Fibroblast of lung (primary cell): ENCODE measurements around the gene TGM2. TPM values are rescaled to one million over a fixed set of nuclear protein-coding genes. Genes with fewer than 3 reads are reported as not detected.

Experiments
- DNase-seq, 2 donors: peaks; one replicate each; pipeline versions ENCODE4 v3.0.0 to v3.0.0-alpha.2; 2010; ENCODE audit warnings: low read depth in 2 of 2
- H2AFZ ChIP-seq: 2 replicates; pipeline ENCODE4 v1.5.1; 2012; ENCODE audit warnings: low read length, control low read depth, inconsistent platforms
- H3K27ac ChIP-seq: 2 replicates; pipeline ENCODE4 v1.5.1; 2011; ENCODE audit warnings: low read length, control low read depth; ENCODE audit not compliant: insufficient read depth
- H3K27me3 ChIP-seq: 2 replicates; pipeline ENCODE4 v1.5.1; 2011; ENCODE audit warnings: mild to moderate bottlenecking, low read length; ENCODE audit not compliant: control insufficient read depth, insufficient read depth
- H3K36me3 ChIP-seq: 2 replicates; pipeline ENCODE4 v1.5.1; 2011; ENCODE audit warnings: low read length; ENCODE audit not compliant: control insufficient read depth, insufficient read depth
- H3K4me1 ChIP-seq: 2 replicates; pipeline ENCODE4 v1.5.1; 2011; ENCODE audit warnings: low read length; ENCODE audit not compliant: control insufficient read depth, insufficient read depth; ENCODE audit errors: extremely low read depth
- H3K4me2 ChIP-seq: 2 replicates; pipeline ENCODE4 v1.5.1; 2011; ENCODE audit warnings: low read length, control low read depth; ENCODE audit not compliant: insufficient read depth; ENCODE audit errors: extremely low read depth
- H3K4me3 ChIP-seq, 4 experiments: fragments of 200-600 bp in 1 of 4; sonication (generic) in 1 of 4; replicated peaks in 1 of 4; 2 replicates each; pipeline ENCODE4 v1.5.1; 2011 to 2016; ENCODE audit warnings: low read length in 4 of 4, low read depth in 3 of 4, mild to moderate bottlenecking in 3 of 4, control low read depth in 2 of 4, inconsistent platforms in 1 of 4, mixed read lengths in 1 of 4; ENCODE audit not compliant: insufficient read depth in 1 of 4; ENCODE audit errors: control extremely low read depth in 1 of 4
- H3K79me2 ChIP-seq: 2 replicates; pipeline ENCODE4 v1.5.1; 2012; ENCODE audit warnings: mild to moderate bottlenecking, low read length, inconsistent platforms; ENCODE audit not compliant: control insufficient read depth, insufficient read depth
- H3K9ac ChIP-seq: 2 replicates; pipeline ENCODE4 v1.5.1; 2011; ENCODE audit warnings: mild to moderate bottlenecking, low read length, control low read depth; ENCODE audit not compliant: insufficient read depth
- H3K9me3 ChIP-seq: 2 replicates; pipeline ENCODE4 v1.5.1; 2012; ENCODE audit warnings: low read depth, low read length; ENCODE audit not compliant: control insufficient read depth, insufficient read depth
- H4K20me1 ChIP-seq: 2 replicates; pipeline ENCODE4 v1.5.1; 2011; ENCODE audit warnings: low read length; ENCODE audit not compliant: control insufficient read depth, insufficient read depth; ENCODE audit errors: extremely low read depth
- EZH2 ChIP-seq: IDR thresholded peaks from 2 replicates; pipeline ENCODE4 v1.5.1; 2012; ENCODE audit warnings: low read length, control low read depth, mild to moderate bottlenecking; ENCODE audit errors: missing control alignments
- polyA plus RNA-seq, 2 donors: library from polyadenylated mRNA; depleted of rRNA in 1 of 2; stranded (reverse) in 1 of 2; unstranded in 1 of 2; fragments of >200 nt; gene quantifications; 2 replicates each; pipeline ENCODE4 v1.2.1, GENCODE V29; 2011 to 2012; ENCODE audit warnings: missing spikeins in 1 of 2
- total RNA-seq: library from RNA; depleted of rRNA; stranded (reverse); fragments of >200 nt; gene quantifications from 2 replicates; pipeline ENCODE4 v1.2.1, GENCODE V29; 2014
- TF ChIP-seq, protein P1 (sequence below), 2 donors: IDR thresholded peaks in 1 of 2; conservative IDR thresholded peaks in 1 of 2; 1 replicate in 1 of 2; 2 replicates in 1 of 2; pipeline ENCODE4 v1.5.1; 2011 to 2012; ENCODE audit warnings: low read length in 2 of 2, control low read depth in 1 of 2, inconsistent platforms in 1 of 2, low read depth in 1 of 2, mild to moderate bottlenecking in 1 of 2

TGM2 gene
- total and polyA plus RNA-seq, 2 donors (not counting 1 experiment from before 2014, with no cell fraction given), result 103 to 238 TPM

DNA sequence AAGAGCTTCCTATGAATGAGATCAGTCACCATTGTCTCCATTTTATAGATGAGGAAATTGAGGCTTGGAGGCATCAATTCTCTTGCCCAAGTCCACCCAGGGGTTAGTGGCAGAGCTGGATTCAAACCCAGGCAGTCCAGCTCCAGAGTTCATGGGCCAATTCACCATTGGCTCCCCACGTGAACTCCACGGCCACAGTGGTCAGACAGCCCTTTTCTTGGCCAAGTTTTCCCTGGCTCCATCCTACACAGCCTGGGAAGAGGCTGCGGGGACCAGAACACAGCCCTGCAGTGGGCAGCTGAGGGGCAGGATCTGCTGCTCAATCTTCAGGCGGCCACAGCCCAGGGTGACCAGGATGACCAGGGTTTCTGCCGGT is 20.5 kb downstream of the TGM2 start:
- no peaks in the 10 kb centered on the region for H3K27me3 ChIP-seq
- no peaks in the 10 kb centered on the region for H3K9me3 ChIP-seq
- no peak overlapping the region for H2AFZ ChIP-seq
- no peak overlapping the region for H3K4me2 ChIP-seq
- TF ChIP-seq, protein P1, sequence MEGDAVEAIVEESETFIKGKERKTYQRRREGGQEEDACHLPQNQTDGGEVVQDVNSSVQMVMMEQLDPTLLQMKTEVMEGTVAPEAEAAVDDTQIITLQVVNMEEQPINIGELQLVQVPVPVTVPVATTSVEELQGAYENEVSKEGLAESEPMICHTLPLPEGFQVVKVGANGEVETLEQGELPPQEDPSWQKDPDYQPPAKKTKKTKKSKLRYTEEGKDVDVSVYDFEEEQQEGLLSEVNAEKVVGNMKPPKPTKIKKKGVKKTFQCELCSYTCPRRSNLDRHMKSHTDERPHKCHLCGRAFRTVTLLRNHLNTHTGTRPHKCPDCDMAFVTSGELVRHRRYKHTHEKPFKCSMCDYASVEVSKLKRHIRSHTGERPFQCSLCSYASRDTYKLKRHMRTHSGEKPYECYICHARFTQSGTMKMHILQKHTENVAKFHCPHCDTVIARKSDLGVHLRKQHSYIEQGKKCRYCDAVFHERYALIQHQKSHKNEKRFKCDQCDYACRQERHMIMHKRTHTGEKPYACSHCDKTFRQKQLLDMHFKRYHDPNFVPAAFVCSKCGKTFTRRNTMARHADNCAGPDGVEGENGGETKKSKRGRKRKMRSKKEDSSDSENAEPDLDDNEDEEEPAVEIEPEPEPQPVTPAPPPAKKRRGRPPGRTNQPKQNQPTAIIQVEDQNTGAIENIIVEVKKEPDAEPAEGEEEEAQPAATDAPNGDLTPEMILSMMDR (conservative IDR thresholded peaks at IDR 0.05 in 1 of 2, IDR thresholded peaks at IDR 0.05 in 1 of 2; ENCODE audit: low read depth in 1 of 2, low read length in 2 of 2), result no peak
- TF ChIP-seq EZH2, result no peak
- no peaks in the 10 kb centered on the region for H4K20me1 ChIP-seq
- peak overlapping the region; percentile 10 for H3K9ac ChIP-seq
- peaks cover 20% of the 10 kb centered on the region for H3K4me1 ChIP-seq
- H3K27ac ChIP-seq, result peak overlapping the region; percentile 76
- no peak overlapping the region for H3K4me3 ChIP-seq
- no peak for DNase-seq
- no peaks in the 10 kb centered on the region for H3K79me2 ChIP-seq
- peaks cover 9% of the 10 kb centered on the region for H3K36me3 ChIP-seq

DNA sequence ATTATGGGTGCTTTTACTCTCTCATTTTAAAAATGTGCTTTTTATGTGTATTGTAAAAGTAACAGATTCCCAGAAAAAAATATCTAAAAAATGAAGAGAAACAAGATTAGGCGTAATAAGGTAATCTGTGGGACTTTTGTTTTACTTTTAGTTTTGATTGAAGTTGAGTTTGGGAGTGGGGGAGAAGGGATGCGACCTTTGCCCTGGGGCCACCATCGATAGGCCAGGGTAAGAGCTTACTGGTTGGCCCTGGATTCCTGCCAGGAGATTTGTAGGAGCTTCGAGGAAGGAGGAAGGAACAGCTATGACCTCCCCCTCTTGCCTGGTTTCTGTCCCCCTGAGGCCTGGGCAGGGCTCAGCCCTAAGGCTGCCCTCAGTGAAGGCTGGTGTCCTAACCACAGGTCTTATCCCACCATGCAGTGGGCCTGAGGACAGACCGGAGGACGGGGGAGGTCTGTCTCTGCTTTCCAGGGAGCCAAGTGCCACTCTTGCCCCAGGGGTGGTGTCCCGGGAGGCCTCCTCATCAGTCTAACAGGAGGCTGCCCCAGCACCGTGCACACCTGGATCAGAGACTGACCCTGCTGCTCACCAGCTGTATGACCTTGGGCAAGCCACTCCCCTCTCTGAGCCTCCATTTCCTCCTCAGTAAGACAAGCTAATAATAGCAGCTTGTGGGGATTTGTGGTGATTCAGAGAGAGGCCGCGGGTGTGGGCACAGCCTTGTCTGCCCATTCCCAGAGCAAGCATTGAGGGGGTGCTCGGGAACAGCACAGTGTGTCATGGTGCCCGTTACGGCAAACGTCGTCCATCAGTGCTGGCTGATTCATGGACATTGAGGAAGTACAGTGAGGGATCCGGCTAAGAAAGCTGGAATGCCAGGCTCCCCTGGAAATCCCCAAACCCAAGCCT is 21.2 kb downstream of the TGM2 start:
- Histone ChIP-seq H3K79me2 (no peaks in the 10 kb centered on the region), H3K36me3 (peaks cover 13% of the 10 kb centered on the region), H3K27ac (peak overlapping the region; percentile 76), H4K20me1 (no peaks in the 10 kb centered on the region), H3K4me1 (peaks cover 20% of the 10 kb centered on the region), H2AFZ (no peak overlapping the region), H3K9me3 (no peaks in the 10 kb centered on the region), H3K27me3 (no peaks in the 10 kb centered on the region), H3K4me2 (peak overlapping the region; percentile 11), H3K9ac (peak overlapping the region; percentile 41), H3K4me3 (no peak overlapping the region)
- TF ChIP-seq, protein P1 (conservative IDR thresholded peaks at IDR 0.05 in 1 of 2, IDR thresholded peaks at IDR 0.05 in 1 of 2; ENCODE audit: low read depth in 1 of 2, low read length in 2 of 2), result no peak
- no peak for TF ChIP-seq EZH2
- DNase-seq, result peak; percentile 70 to 95

DNA sequence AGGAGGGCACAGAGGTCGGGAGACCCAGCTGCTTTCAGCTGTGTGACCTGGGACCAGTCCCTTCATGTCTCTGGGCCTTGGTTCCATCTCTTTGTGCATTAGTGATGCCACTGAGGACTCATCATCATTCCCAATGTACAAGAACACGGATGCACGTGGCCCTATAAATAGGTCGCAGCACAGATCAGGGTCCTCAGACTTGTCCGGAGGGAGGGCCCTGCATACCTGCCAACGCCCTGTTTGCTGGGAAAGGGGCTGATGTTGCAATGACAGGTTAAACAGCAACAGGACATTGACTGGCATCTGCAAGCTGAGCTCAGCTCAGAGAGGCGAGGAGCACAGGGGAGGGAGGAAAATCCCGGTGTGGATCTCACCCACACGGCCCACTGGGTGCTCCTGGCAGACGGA is 21.8 kb downstream of the TGM2 start:
- Histone ChIP-seq H3K36me3 (peaks cover 13% of the 10 kb centered on the region), H2AFZ (no peak overlapping the region), H3K9ac (no peak overlapping the region), H3K27me3 (no peaks in the 10 kb centered on the region), H3K4me2 (no peak overlapping the region), H4K20me1 (no peaks in the 10 kb centered on the region), H3K27ac (peak overlapping the region; percentile 76), H3K79me2 (no peaks in the 10 kb centered on the region), H3K9me3 (no peaks in the 10 kb centered on the region), H3K4me3 (no peak overlapping the region), H3K4me1 (peaks cover 20% of the 10 kb centered on the region)
- DNase-seq, result no peak
- no peak for TF ChIP-seq EZH2
- TF ChIP-seq, protein P1 (conservative IDR thresholded peaks at IDR 0.05 in 1 of 2, IDR thresholded peaks at IDR 0.05 in 1 of 2; ENCODE audit: low read depth in 1 of 2, low read length in 2 of 2), result no peak
